Measurements from ENCODE around the gene ETV3L.

DNA sequence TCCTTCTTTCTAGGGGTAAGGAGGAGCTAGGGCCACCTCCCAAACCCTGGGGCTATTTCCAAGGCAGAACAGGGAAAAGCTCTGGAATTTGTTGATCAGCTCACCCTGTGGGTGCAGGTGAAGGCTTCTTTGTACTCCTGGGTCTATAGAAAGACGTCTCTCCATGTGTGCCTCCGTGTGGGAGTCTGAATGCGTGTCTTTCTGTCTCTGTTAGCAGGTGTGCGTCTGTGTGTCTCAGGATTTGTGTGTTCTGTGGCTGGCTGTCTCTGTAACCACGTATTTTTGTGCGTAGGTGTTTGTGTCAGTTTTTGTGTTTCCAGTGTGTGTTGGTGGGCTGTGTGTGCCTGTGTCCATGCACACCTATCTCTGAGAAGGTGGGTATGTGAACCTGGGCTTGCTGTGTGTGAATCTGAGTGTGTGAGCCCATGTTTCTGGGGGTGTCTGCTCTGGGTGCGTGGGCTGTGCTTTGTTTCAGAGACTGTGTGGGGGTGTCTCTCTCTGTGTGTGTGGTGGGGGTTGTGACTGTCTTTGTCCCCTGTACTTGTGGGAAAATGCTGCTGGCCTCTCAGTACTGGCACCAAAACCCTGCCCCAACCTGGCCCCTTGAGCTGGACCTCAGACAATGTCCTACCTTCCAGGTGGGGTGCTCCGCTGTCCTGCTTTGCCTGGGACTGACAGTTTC, 12.7 kb upstream of the ETV3L start:
- TF ChIP-seq CTCF (IDR thresholded peaks at IDR 0.05; ENCODE audit: control extremely low read depth in 1 of 3, insufficient read depth in 1 of 3, low read depth in 1 of 3, low read length in 3 of 3) = no peak
- no peak for TF ChIP-seq SIN3A (conservative IDR thresholded peaks at IDR 0.05 in 1 of 2, IDR thresholded peaks at IDR 0.05 in 1 of 2; ENCODE audit: low read depth in 1 of 2, low read length in 2 of 2)
- TF ChIP-seq MAFK (IDR thresholded peaks at IDR 0.05; ENCODE audit: low read depth, low read length) = no peak
- no peak for TF ChIP-seq TBP (IDR thresholded peaks at IDR 0.05; ENCODE audit: low read depth, low read length)
- TF ChIP-seq, protein P1, sequence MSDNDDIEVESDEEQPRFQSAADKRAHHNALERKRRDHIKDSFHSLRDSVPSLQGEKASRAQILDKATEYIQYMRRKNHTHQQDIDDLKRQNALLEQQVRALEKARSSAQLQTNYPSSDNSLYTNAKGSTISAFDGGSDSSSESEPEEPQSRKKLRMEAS (IDR thresholded peaks at IDR 0.05) = no peak
- no peak for TF ChIP-seq POLR2A (IDR thresholded peaks at IDR 0.05; ENCODE audit: control extremely low read depth in 1 of 2, low read depth in 2 of 2, low read length in 2 of 2)
- TF ChIP-seq YY1 (IDR thresholded peaks at IDR 0.05; ENCODE audit: low read depth, low read length) = no peak
- TF ChIP-seq BACH1 (IDR thresholded peaks at IDR 0.05; ENCODE audit: low read length) = no peak
- no peak for TF ChIP-seq EP300 (IDR thresholded peaks at IDR 0.05; ENCODE audit: borderline replicate concordance in 1 of 2, low read depth in 2 of 2, low read length in 2 of 2)
- TF ChIP-seq USF2 (IDR thresholded peaks at IDR 0.05; ENCODE audit: low read length) = no peak
- no peak for TF ChIP-seq CBX5 (IDR thresholded peaks at IDR 0.05; ENCODE audit: low read depth, low read length)
